Measurements from ENCODE around the gene KIN. TPM values are rescaled to one million over a fixed set of nuclear protein-coding genes. Genes with fewer than 3 reads are reported as not detected.
"Not testable (repeated sequence)": the region's sequence is repeated elsewhere in the genome, so short reads cannot be mapped to it uniquely, and the experiment has no call there.

Gene KIN
- total RNA-seq, 1 experiment from 2014 or later, result 23.4 TPM

GRCh38 chr10:7715515-7715914 is 72.3 kb downstream of the KIN start:
- WGBS (ENCODE audit: extremely low coverage, insufficient read length, low lambda C conversion rate), result no CpG with 5 or more reads among the region's 7 CpGs
- no peak overlapping the region for H3K27ac Mint-ChIP-seq
- no peaks in the 10 kb centered on the region; the same call in 1 of the 2 replicates for H3K27me3 Mint-ChIP-seq (ENCODE audit: low read depth)
- Histone ChIP-seq H2BK20ac (ENCODE audit: low read depth, low read length, poor library complexity, severe bottlenecking) (no peak overlapping the region), H3K14ac (ENCODE audit: insufficient read depth, low read length) (no peak overlapping the region), H4K8ac (replicated peaks; ENCODE audit: insufficient read length, low read depth, low read length) (no peak overlapping the region), H3K27ac (ENCODE audit: insufficient read length, low read depth, low read length) (no peak overlapping the region), H2BK15ac (ENCODE audit: low read depth, low read length) (no peak overlapping the region), H2BK5ac (ENCODE audit: insufficient read length, low read length) (no peak overlapping the region), H4K91ac (ENCODE audit: insufficient read length, low read depth, low read length) (no peak overlapping the region), H3K4ac (ENCODE audit: low read depth, low read length) (no peak overlapping the region), H3K9ac (ENCODE audit: extremely low read depth, insufficient read length, low read length) (no peak overlapping the region), H3K4me1 (ENCODE audit: insufficient read depth, low read length) (no peaks in the 10 kb centered on the region), H3K56ac (ENCODE audit: insufficient read length, low read depth, low read length) (no peak overlapping the region), H2AK5ac (ENCODE audit: insufficient read length, low read length) (no peak overlapping the region), H3K23me2 (ENCODE audit: insufficient read length, low read depth, low read length, poor library complexity, severe bottlenecking) (no peaks in the 10 kb centered on the region), H2AFZ (ENCODE audit: low read length) (no peak overlapping the region), H3K4me2 (ENCODE audit: insufficient read depth, insufficient read length, low read length) (no peak overlapping the region), H2BK12ac (ENCODE audit: insufficient read length, low read depth, low read length) (no peak overlapping the region), H3K79me2 (ENCODE audit: insufficient read depth, low read length) (no peaks in the 10 kb centered on the region), H3K27me3 (ENCODE audit: insufficient read depth, low read length) (no peaks in the 10 kb centered on the region), H4K20me1 (ENCODE audit: control insufficient read depth, insufficient read depth, insufficient read length) (no peaks in the 10 kb centered on the region), H2BK120ac (ENCODE audit: low read depth, low read length, poor library complexity, severe bottlenecking) (no peak overlapping the region), H3K18ac (ENCODE audit: insufficient read length, low read depth, low read length) (no peak overlapping the region), H3T11ph (ENCODE audit: low read length) (no peak overlapping the region), H3K79me1 (ENCODE audit: insufficient read depth, low read depth, low read length, poor library complexity, severe bottlenecking) (no peaks in the 10 kb centered on the region), H3K23ac (ENCODE audit: insufficient read length, low read depth, low read length) (no peak overlapping the region), H3K9me3 (ENCODE audit: control insufficient read depth, low read depth, low read length) (no peaks in the 10 kb centered on the region), H4K5ac (ENCODE audit: insufficient read length, low read depth, low read length) (no peak overlapping the region)
- H3K9me3 Mint-ChIP-seq, result no peaks in the 10 kb centered on the region
- TF ChIP-seq CTCF (conservative IDR thresholded peaks at IDR 0.05), result no peak
- H3K4me1 Mint-ChIP-seq, result peaks cover 2 to 3% of the 10 kb centered on the region in 2 experiments; a peak in 2 of 4 replicates
- H3K36me3 Mint-ChIP-seq (ENCODE audit: insufficient read depth in 1 of 3, low read depth in 3 of 3), result no peaks in the 10 kb centered on the region
- DNase-seq, result no peak
- H3K4me3 Mint-ChIP-seq, result no peak overlapping the region

GRCh38 chr10:7711075-7711474 is 76.7 kb downstream of the KIN start:
- H3K56ac ChIP-seq (ENCODE audit: insufficient read length, low read depth, low read length); H3K9me3 Mint-ChIP-seq: not testable (repeated sequence)

More at GRCh38 chr10:7711075-7711474, 76.7 kb downstream of the KIN start:
- not testable (repeated sequence) for H2BK120ac ChIP-seq (ENCODE audit: low read depth, low read length, poor library complexity, severe bottlenecking); H3K27me3 ChIP-seq (ENCODE audit: insufficient read depth, low read length); H3K4me1 Mint-ChIP-seq; H3K4me2 ChIP-seq (ENCODE audit: insufficient read depth, insufficient read length, low read length); DNase-seq; H3K9me3 ChIP-seq (ENCODE audit: control insufficient read depth, low read depth, low read length); H2BK12ac ChIP-seq (ENCODE audit: insufficient read length, low read depth, low read length); H3K27ac ChIP-seq (ENCODE audit: insufficient read length, low read depth, low read length); H3K4me1 ChIP-seq (ENCODE audit: insufficient read depth, low read length); H3K4ac ChIP-seq (ENCODE audit: low read depth, low read length); H4K91ac ChIP-seq (ENCODE audit: insufficient read length, low read depth, low read length); H3K23ac ChIP-seq (ENCODE audit: insufficient read length, low read depth, low read length); H2BK20ac ChIP-seq (ENCODE audit: low read depth, low read length, poor library complexity, severe bottlenecking); H2BK15ac ChIP-seq (ENCODE audit: low read depth, low read length); H2BK5ac ChIP-seq (ENCODE audit: insufficient read length, low read length); H3K79me2 ChIP-seq (ENCODE audit: insufficient read depth, low read length); H4K20me1 ChIP-seq (ENCODE audit: control insufficient read depth, insufficient read depth, insufficient read length); H3K4me3 Mint-ChIP-seq; H3K18ac ChIP-seq (ENCODE audit: insufficient read length, low read depth, low read length); H3K23me2 ChIP-seq (ENCODE audit: insufficient read length, low read depth, low read length, poor library complexity, severe bottlenecking); H2AK5ac ChIP-seq (ENCODE audit: insufficient read length, low read length); H2AFZ ChIP-seq (ENCODE audit: low read length); H3K27ac Mint-ChIP-seq; H4K5ac ChIP-seq (ENCODE audit: insufficient read length, low read depth, low read length); H3K79me1 ChIP-seq (ENCODE audit: insufficient read depth, low read depth, low read length, poor library complexity, severe bottlenecking); H3K14ac ChIP-seq (ENCODE audit: insufficient read depth, low read length); H3K9ac ChIP-seq (ENCODE audit: extremely low read depth, insufficient read length, low read length); H3K36me3 Mint-ChIP-seq (ENCODE audit: insufficient read depth in 1 of 3, low read depth in 3 of 3); H3T11ph ChIP-seq (ENCODE audit: low read length); H3K27me3 Mint-ChIP-seq (ENCODE audit: low read depth); H4K8ac ChIP-seq (replicated peaks; ENCODE audit: insufficient read length, low read depth, low read length)
- no CpG with 5 or more reads among the region's 5 CpGs for WGBS (ENCODE audit: extremely low coverage, insufficient read length, low lambda C conversion rate)
